ENCODE data around the gene ADIPOQ. TPM values are rescaled to one million over a fixed set of nuclear protein-coding genes. Genes with fewer than 3 reads are reported as not detected.

Gene ADIPOQ
- total RNA-seq (ENCODE audit: low replicate concordance) = not detected in 2 replicates

GRCh38 chr3:186842426-186843038, at the start of gene ADIPOQ:
ADIPOQ (plus strand) TSS chr3:186842710; CDS start chr3:186853059, 10,349 bp downstream.
- H3K36me3 ChIP-seq = no peaks in the 10 kb centered on the region
- H3K79me2 ChIP-seq (ENCODE audit: low read depth) = no peaks in the 10 kb centered on the region
- H3K9me3 Mint-ChIP-seq = no peaks in the 10 kb centered on the region
- H3K27ac Mint-ChIP-seq = no peak within 1 kb of the TSS
- no peak within 1 kb of the TSS for H3K27ac ChIP-seq
- H3K9me3 ChIP-seq (ENCODE audit: low read depth) = no peaks in the 10 kb centered on the region
- H3K4me1 ChIP-seq = no peaks in the 10 kb centered on the region
- no peak within 1 kb of the TSS for H2AFZ ChIP-seq (replicated peaks)
- H3K27me3 Mint-ChIP-seq (ENCODE audit: insufficient read depth, low read depth) = peaks cover 8% of the 10 kb centered on the region
- DNase-seq (ENCODE audit: low spot score) = no peak
- no peak within 1 kb of the TSS for H3K4me2 ChIP-seq
- no peak within 1 kb of the TSS for H3K4me3 Mint-ChIP-seq
- no peaks in the 10 kb centered on the region for H3K4me1 Mint-ChIP-seq
- no peaks in the 10 kb centered on the region for H3F3A ChIP-seq (ENCODE audit: low read depth)
- no peaks in the 10 kb centered on the region for H3K27me3 ChIP-seq
- H4K20me1 ChIP-seq (ENCODE audit: low read depth) = no peaks in the 10 kb centered on the region
- H3K4me3 ChIP-seq = no peak within 1 kb of the TSS
- no peak within 1 kb of the TSS for H3K9ac ChIP-seq
- TF ChIP-seq EZH2 (IDR thresholded peaks at IDR 0.05) = no peak
- no peak for TF ChIP-seq CTCF (IDR thresholded peaks at IDR 0.05)
- no peak for TF ChIP-seq EZH2phosphoT487 (IDR thresholded peaks at IDR 0.05)
- H3K36me3 Mint-ChIP-seq = no peaks in the 10 kb centered on the region

GRCh38 chr3:186798239-186798874, 44.2 kb upstream of the ADIPOQ start:
- Histone ChIP-seq H3K4me3 (no peak overlapping the region), H3K36me3 (peaks cover 41% of the 10 kb centered on the region)

GRCh38 chr3:186800285-186800684, 42.2 kb upstream of the ADIPOQ start:
- peaks cover 13% of the 10 kb centered on the region for H3K4me1 ChIP-seq
- Mint-ChIP-seq H3K27ac (no peak overlapping the region), H3K4me3 (no peak overlapping the region), H3K36me3 (peaks cover 34% of the 10 kb centered on the region), H3K27me3 (ENCODE audit: insufficient read depth, low read depth) (no peaks in the 10 kb centered on the region), H3K9me3 (no peaks in the 10 kb centered on the region), H3K4me1 (peaks cover 9% of the 10 kb centered on the region)
- no peak overlapping the region for H2AFZ ChIP-seq (replicated peaks)
- no peak overlapping the region for H3K4me2 ChIP-seq
- H3K27ac ChIP-seq = no peak overlapping the region
- H3K9me3 ChIP-seq (ENCODE audit: low read depth) = no peaks in the 10 kb centered on the region
- H3K9ac ChIP-seq = no peak overlapping the region
- H3K79me2 ChIP-seq (ENCODE audit: low read depth) = peaks cover 83% of the 10 kb centered on the region
- peaks cover 14% of the 10 kb centered on the region for H4K20me1 ChIP-seq (ENCODE audit: low read depth)
- H3K27me3 ChIP-seq = no peaks in the 10 kb centered on the region
- peaks cover 47% of the 10 kb centered on the region for H3K36me3 ChIP-seq
- peaks cover 15% of the 10 kb centered on the region for H3F3A ChIP-seq (ENCODE audit: low read depth)
- TF ChIP-seq EZH2phosphoT487 (IDR thresholded peaks at IDR 0.05) (no peak), EZH2 (IDR thresholded peaks at IDR 0.05) (no peak), CTCF (IDR thresholded peaks at IDR 0.05) (no peak)
- DNase-seq (ENCODE audit: low spot score) = no peak
- H3K4me3 ChIP-seq = no peak overlapping the region

More at GRCh38 chr3:186798239-186798874, 44.2 kb upstream of the ADIPOQ start:
- no peak overlapping the region for H3K9ac ChIP-seq
- no peak overlapping the region for H3K27ac ChIP-seq
- H3K4me1 ChIP-seq = peaks cover 7% of the 10 kb centered on the region
- H2AFZ ChIP-seq (replicated peaks) = no peak overlapping the region
- DNase-seq (ENCODE audit: low spot score) = peak; percentile 36
- no peaks in the 10 kb centered on the region for H3K27me3 ChIP-seq
- TF ChIP-seq EZH2 (IDR thresholded peaks at IDR 0.05) = no peak
- TF ChIP-seq EZH2phosphoT487 (IDR thresholded peaks at IDR 0.05) = no peak
- no peak for TF ChIP-seq CTCF (IDR thresholded peaks at IDR 0.05)
- no peak overlapping the region for H3K4me3 Mint-ChIP-seq
- no peak overlapping the region for H3K27ac Mint-ChIP-seq
- peaks cover 41% of the 10 kb centered on the region for H3K36me3 Mint-ChIP-seq
- H4K20me1 ChIP-seq (ENCODE audit: low read depth) = peaks cover 14% of the 10 kb centered on the region
- no peaks in the 10 kb centered on the region for H3K9me3 Mint-ChIP-seq
- H3F3A ChIP-seq (ENCODE audit: low read depth) = peaks cover 27% of the 10 kb centered on the region
- H3K79me2 ChIP-seq (ENCODE audit: low read depth) = peaks cover 64% of the 10 kb centered on the region
- H3K4me2 ChIP-seq = peak overlapping the region; percentile 27
- no peaks in the 10 kb centered on the region for H3K27me3 Mint-ChIP-seq (ENCODE audit: insufficient read depth, low read depth)
- H3K4me1 Mint-ChIP-seq = no peaks in the 10 kb centered on the region
- H3K9me3 ChIP-seq (ENCODE audit: low read depth) = no peaks in the 10 kb centered on the region

All from neural progenitor cell (in vitro differentiated cells).